ENCODE measurements around the gene ZNF316. TPM values are rescaled to one million over a fixed set of nuclear protein-coding genes. Genes with fewer than 3 reads are reported as not detected.

The ZNF316 gene
- total and polyA plus RNA-seq, 4 donors = 9.9 to 54.5 (median 27.9) TPM

DNA sequence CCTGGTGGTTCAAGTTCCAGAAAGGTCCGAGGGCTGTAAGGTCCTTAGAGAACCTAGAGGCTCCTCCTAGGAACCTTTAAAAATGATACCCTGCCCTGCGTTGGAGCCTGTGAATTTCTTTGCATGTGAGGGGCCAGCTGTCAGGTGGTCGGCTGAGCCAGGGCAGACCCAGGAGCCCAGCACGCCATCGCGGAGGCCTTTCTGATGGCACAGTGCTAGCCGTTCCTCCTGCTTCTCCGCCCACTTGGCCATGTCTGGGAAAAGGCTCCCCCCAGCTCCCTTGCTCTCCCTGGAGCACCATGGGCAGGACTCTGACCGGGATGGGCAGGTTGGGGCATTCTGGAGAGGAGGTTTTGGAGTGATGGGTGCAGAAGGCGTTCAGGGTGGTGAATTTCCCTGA is 7.6 kb downstream of the ZNF316 start:
- Histone ChIP-seq H3K36me3 (ENCODE audit: control insufficient read depth, insufficient read depth, low read length) (peaks cover 100% of the 10 kb centered on the region), H3K4me1 (ENCODE audit: control insufficient read depth, insufficient read depth, low read length) (peaks cover under 1% of the 10 kb centered on the region), H3K4me3 (ENCODE audit: low read depth, low read length) (no peak overlapping the region), H3K27me3 (ENCODE audit: control insufficient read depth, insufficient read depth, low read length) (no peaks in the 10 kb centered on the region), H3K9me3 (ENCODE audit: control insufficient read depth, insufficient read depth, low read length) (no peaks in the 10 kb centered on the region), H3K27ac (ENCODE audit: low read depth, low read length) (no peak overlapping the region)
- 92% methylated on average over 10 of the region's 10 CpGs for WGBS (ENCODE audit: insufficient coverage)
- no peak for DNase-seq (ENCODE audit: low read depth in 4 of 6, low spot score in 6 of 6)

DNA sequence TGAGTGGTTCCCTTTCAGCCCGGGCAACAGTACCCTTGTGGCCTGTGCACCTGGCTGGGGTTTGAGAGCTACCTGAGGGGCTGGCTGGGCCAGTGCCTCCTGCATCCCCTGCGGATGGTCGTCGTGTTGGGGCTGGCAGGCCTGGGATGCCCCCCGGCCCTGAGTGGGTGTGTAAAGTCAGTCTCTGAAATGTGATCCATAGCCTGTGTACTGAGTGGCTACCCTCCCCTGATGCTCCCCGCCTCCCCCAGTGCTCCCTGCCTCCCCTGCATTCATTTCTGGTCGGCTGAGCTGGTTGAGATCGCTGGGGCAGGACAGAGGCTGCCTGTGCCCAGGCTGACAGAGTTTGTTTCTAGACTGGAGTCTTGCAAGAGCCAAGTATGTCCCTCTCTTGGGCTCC is 9.3 kb downstream of the ZNF316 start:
- 83% methylated on average over 7 of the region's 8 CpGs for WGBS (ENCODE audit: insufficient coverage)
- no peak for DNase-seq (ENCODE audit: low read depth in 4 of 6, low spot score in 6 of 6)
- Histone ChIP-seq H3K27me3 (ENCODE audit: control insufficient read depth, insufficient read depth, low read length) (no peaks in the 10 kb centered on the region), H3K4me1 (ENCODE audit: control insufficient read depth, insufficient read depth, low read length) (no peaks in the 10 kb centered on the region), H3K9me3 (ENCODE audit: control insufficient read depth, insufficient read depth, low read length) (no peaks in the 10 kb centered on the region), H3K36me3 (ENCODE audit: control insufficient read depth, insufficient read depth, low read length) (peaks cover 100% of the 10 kb centered on the region), H3K4me3 (ENCODE audit: low read depth, low read length) (no peak overlapping the region), H3K27ac (ENCODE audit: low read depth, low read length) (no peak overlapping the region)

DNA sequence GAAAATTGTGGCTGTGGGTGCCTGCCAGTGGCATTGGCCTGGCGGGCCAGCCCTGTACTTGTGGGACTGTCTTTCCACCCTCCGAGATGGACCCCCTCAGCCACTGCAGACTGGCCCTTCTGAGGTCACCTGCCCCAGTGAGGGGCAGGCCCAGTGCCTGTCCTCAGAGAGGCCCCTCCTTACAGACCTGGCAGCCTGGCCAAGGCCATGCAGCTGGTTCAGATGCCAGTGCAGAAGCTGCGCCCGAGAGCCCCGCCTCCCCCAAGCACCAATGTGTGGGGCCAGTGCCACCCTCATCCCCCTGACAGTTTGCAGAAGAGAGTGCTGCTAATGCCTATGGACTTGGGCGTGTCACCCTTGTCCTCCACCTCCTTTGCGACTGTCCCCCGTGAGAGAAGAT is 10.0 kb downstream of the ZNF316 start:
- Histone ChIP-seq H3K27me3 (ENCODE audit: control insufficient read depth, insufficient read depth, low read length) (no peaks in the 10 kb centered on the region), H3K4me3 (ENCODE audit: low read depth, low read length) (no peak overlapping the region), H3K9me3 (ENCODE audit: control insufficient read depth, insufficient read depth, low read length) (no peaks in the 10 kb centered on the region), H3K36me3 (ENCODE audit: control insufficient read depth, insufficient read depth, low read length) (peaks cover 100% of the 10 kb centered on the region), H3K27ac (ENCODE audit: low read depth, low read length) (no peak overlapping the region), H3K4me1 (ENCODE audit: control insufficient read depth, insufficient read depth, low read length) (no peaks in the 10 kb centered on the region)
- no peak for DNase-seq (ENCODE audit: low read depth in 4 of 6, low spot score in 6 of 6)
- WGBS (ENCODE audit: insufficient coverage) = 92% methylated on average over 8 of the region's 8 CpGs

GRCh38 chr7:6647541-6647940 is 10.4 kb downstream of the ZNF316 start:
- no peak overlapping the region for H3K27ac ChIP-seq (ENCODE audit: low read depth, low read length)
- 98% methylated on average over 14 of the region's 14 CpGs for WGBS (ENCODE audit: insufficient coverage)
- H3K27me3 ChIP-seq (ENCODE audit: control insufficient read depth, insufficient read depth, low read length) = no peaks in the 10 kb centered on the region
- H3K4me1 ChIP-seq (ENCODE audit: control insufficient read depth, insufficient read depth, low read length) = no peaks in the 10 kb centered on the region
- no peak overlapping the region for H3K4me3 ChIP-seq (ENCODE audit: low read depth, low read length)
- no peaks in the 10 kb centered on the region for H3K9me3 ChIP-seq (ENCODE audit: control insufficient read depth, insufficient read depth, low read length)
- DNase-seq (ENCODE audit: low read depth in 4 of 6, low spot score in 6 of 6) = no peak
- peaks cover 100% of the 10 kb centered on the region for H3K36me3 ChIP-seq (ENCODE audit: control insufficient read depth, insufficient read depth, low read length)

- H3K36me3 ChIP-seq (ENCODE audit: control insufficient read depth, insufficient read depth, low read length) = peaks cover 100% of the 10 kb centered on the region
- H3K27me3 ChIP-seq (ENCODE audit: control insufficient read depth, insufficient read depth, low read length) = no peaks in the 10 kb centered on the region
- no peak for DNase-seq (ENCODE audit: low read depth in 4 of 6, low spot score in 6 of 6)
- H3K4me1 ChIP-seq (ENCODE audit: control insufficient read depth, insufficient read depth, low read length) = no peaks in the 10 kb centered on the region
- no peaks in the 10 kb centered on the region for H3K9me3 ChIP-seq (ENCODE audit: control insufficient read depth, insufficient read depth, low read length)
- H3K27ac ChIP-seq (ENCODE audit: low read depth, low read length) = no peak overlapping the region
- 92% methylated on average over 17 of the region's 17 CpGs for WGBS (ENCODE audit: insufficient coverage)
- H3K4me3 ChIP-seq (ENCODE audit: low read depth, low read length) = no peak overlapping the region
Measured at GRCh38 chr7:6648066-6648814, 11.1 kb downstream of the ZNF316 start.

- Histone ChIP-seq H3K27ac (ENCODE audit: low read depth, low read length) (no peak overlapping the region), H3K27me3 (ENCODE audit: control insufficient read depth, insufficient read depth, low read length) (no peaks in the 10 kb centered on the region), H3K4me1 (ENCODE audit: control insufficient read depth, insufficient read depth, low read length) (no peaks in the 10 kb centered on the region), H3K4me3 (ENCODE audit: low read depth, low read length) (no peak overlapping the region), H3K9me3 (ENCODE audit: control insufficient read depth, insufficient read depth, low read length) (no peaks in the 10 kb centered on the region), H3K36me3 (ENCODE audit: control insufficient read depth, insufficient read depth, low read length) (peaks cover 100% of the 10 kb centered on the region)
- no peak for DNase-seq (ENCODE audit: low read depth in 4 of 6, low spot score in 6 of 6)
- whole genome bisulfite sequencing (ENCODE audit: insufficient coverage) = 89% methylated on average over 3 of the region's 5 CpGs
Measured at GRCh38 chr7:6648815-6649104, 11.6 kb downstream of the ZNF316 start.

- Histone ChIP-seq H3K36me3 (ENCODE audit: control insufficient read depth, insufficient read depth, low read length) (peaks cover 99% of the 10 kb centered on the region), H3K9me3 (ENCODE audit: control insufficient read depth, insufficient read depth, low read length) (no peaks in the 10 kb centered on the region)
Measured at GRCh38 chr7:6649241-6649961, 12.3 kb downstream of the ZNF316 start.

GRCh38 chr7:6650086-6650485 is 13.0 kb downstream of the ZNF316 start:
- Histone ChIP-seq H3K36me3 (ENCODE audit: control insufficient read depth, insufficient read depth, low read length) (peaks cover 99% of the 10 kb centered on the region), H3K4me1 (ENCODE audit: control insufficient read depth, insufficient read depth, low read length) (no peaks in the 10 kb centered on the region), H3K27ac (ENCODE audit: low read depth, low read length) (no peak overlapping the region), H3K9me3 (ENCODE audit: control insufficient read depth, insufficient read depth, low read length) (no peaks in the 10 kb centered on the region), H3K4me3 (ENCODE audit: low read depth, low read length) (no peak overlapping the region), H3K27me3 (ENCODE audit: control insufficient read depth, insufficient read depth, low read length) (no peaks in the 10 kb centered on the region)
- DNase-seq (ENCODE audit: low read depth in 4 of 6, low spot score in 6 of 6) = no peak
- 100% methylated on average over 10 of the region's 10 CpGs for WGBS (ENCODE audit: insufficient coverage)

More at GRCh38 chr7:6649241-6649961, 12.3 kb downstream of the ZNF316 start:
- no peaks in the 10 kb centered on the region for H3K27me3 ChIP-seq (ENCODE audit: control insufficient read depth, insufficient read depth, low read length)
- H3K27ac ChIP-seq (ENCODE audit: low read depth, low read length) = no peak overlapping the region
- H3K4me3 ChIP-seq (ENCODE audit: low read depth, low read length) = no peak overlapping the region
- H3K4me1 ChIP-seq (ENCODE audit: control insufficient read depth, insufficient read depth, low read length) = no peaks in the 10 kb centered on the region
- no peak for DNase-seq (ENCODE audit: low read depth in 4 of 6, low spot score in 6 of 6)
- WGBS (ENCODE audit: insufficient coverage) = 81% methylated on average over 10 of the region's 13 CpGs

- Histone ChIP-seq H3K36me3 (ENCODE audit: control insufficient read depth, insufficient read depth, low read length) (peaks cover 99% of the 10 kb centered on the region), H3K4me3 (ENCODE audit: low read depth, low read length) (no peak overlapping the region), H3K4me1 (ENCODE audit: control insufficient read depth, insufficient read depth, low read length) (no peaks in the 10 kb centered on the region), H3K27me3 (ENCODE audit: control insufficient read depth, insufficient read depth, low read length) (no peaks in the 10 kb centered on the region), H3K9me3 (ENCODE audit: control insufficient read depth, insufficient read depth, low read length) (no peaks in the 10 kb centered on the region), H3K27ac (ENCODE audit: low read depth, low read length) (no peak overlapping the region)
- no peak for DNase-seq (ENCODE audit: low read depth in 4 of 6, low spot score in 6 of 6)
- WGBS (ENCODE audit: insufficient coverage) = over 99% methylated on average over 11 of the region's 12 CpGs
Measured at GRCh38 chr7:6650521-6651011, 13.4 kb downstream of the ZNF316 start.
